ENCODE results near the gene HOXD8.

Gene HOXD8

GRCh38 chr2:176156301-176156806, 26.8 kb downstream of the HOXD8 start:
- Histone ChIP-seq H3K36me3 (ENCODE audit: control insufficient read depth, insufficient read depth, low read length, severe bottlenecking) (peaks cover 17% of the 10 kb centered on the region), H3K9ac (ENCODE audit: low read length) (no peak overlapping the region), H3K4me1 (ENCODE audit: control insufficient read depth, insufficient read depth, low read length) (no peaks in the 10 kb centered on the region), H3K4me3 (ENCODE audit: low read length) (peak overlapping the region; percentile 74), H3K9me3 (ENCODE audit: control insufficient read depth, low read length) (no peaks in the 10 kb centered on the region), H3K27me3 (replicated peaks; ENCODE audit: control insufficient read depth, insufficient read depth, low read length) (no peaks in the 10 kb centered on the region)
- DNase-seq (ENCODE audit: low read depth) = no peak

- H3K36me3 ChIP-seq (ENCODE audit: control insufficient read depth, insufficient read depth, low read length, severe bottlenecking) = peaks cover 17% of the 10 kb centered on the region
- H3K27me3 ChIP-seq (replicated peaks; ENCODE audit: control insufficient read depth, insufficient read depth, low read length) = no peaks in the 10 kb centered on the region
- no peaks in the 10 kb centered on the region for H3K9me3 ChIP-seq (ENCODE audit: control insufficient read depth, low read length)
- H3K9ac ChIP-seq (ENCODE audit: low read length) = peak within 1 kb of the TSS; percentile 58
- no peak for DNase-seq (ENCODE audit: low read depth)
- H3K4me3 ChIP-seq (ENCODE audit: low read length) = peak within 1 kb of the TSS; percentile 74
- H3K4me1 ChIP-seq (ENCODE audit: control insufficient read depth, insufficient read depth, low read length) = peaks cover 3% of the 10 kb centered on the region
Measured at GRCh38 chr2:176156807-176157498, 27.4 kb downstream of the HOXD8 start, which contains the start of gene HOXD3. Gene HOXD3, plus strand, starts transcription at chr2:176157307. Its CDS starts 11,808 bp downstream, at chr2:176169115.

- DNase-seq (ENCODE audit: low read depth) = no peak
- H3K4me3 ChIP-seq (ENCODE audit: low read length) = peak overlapping the region; percentile 74
- H3K9ac ChIP-seq (ENCODE audit: low read length) = peak overlapping the region; percentile 58
- H3K9me3 ChIP-seq (ENCODE audit: control insufficient read depth, low read length) = no peaks in the 10 kb centered on the region
- no peaks in the 10 kb centered on the region for H3K27me3 ChIP-seq (replicated peaks; ENCODE audit: control insufficient read depth, insufficient read depth, low read length)
- H3K4me1 ChIP-seq (ENCODE audit: control insufficient read depth, insufficient read depth, low read length) = peaks cover 9% of the 10 kb centered on the region
- peaks cover 17% of the 10 kb centered on the region for H3K36me3 ChIP-seq (ENCODE audit: control insufficient read depth, insufficient read depth, low read length, severe bottlenecking)
Measured at GRCh38 chr2:176157499-176158185, 28.1 kb downstream of the HOXD8 start.

- Histone ChIP-seq H3K4me1 (ENCODE audit: control insufficient read depth, insufficient read depth, low read length) (peaks cover 9% of the 10 kb centered on the region), H3K9ac (ENCODE audit: low read length) (no peak overlapping the region), H3K27me3 (replicated peaks; ENCODE audit: control insufficient read depth, insufficient read depth, low read length) (no peaks in the 10 kb centered on the region), H3K9me3 (ENCODE audit: control insufficient read depth, low read length) (no peaks in the 10 kb centered on the region), H3K36me3 (ENCODE audit: control insufficient read depth, insufficient read depth, low read length, severe bottlenecking) (peaks cover 14% of the 10 kb centered on the region), H3K4me3 (ENCODE audit: low read length) (no peak overlapping the region)
- no peak for DNase-seq (ENCODE audit: low read depth)
Measured at GRCh38 chr2:176158186-176158591, 28.7 kb downstream of the HOXD8 start.

GRCh38 chr2:176158855-176159662, 29.6 kb downstream of the HOXD8 start:
- H3K4me3 ChIP-seq (ENCODE audit: low read length) = no peak overlapping the region
- no peaks in the 10 kb centered on the region for H3K9me3 ChIP-seq (ENCODE audit: control insufficient read depth, low read length)
- H3K4me1 ChIP-seq (ENCODE audit: control insufficient read depth, insufficient read depth, low read length) = peaks cover 9% of the 10 kb centered on the region
- no peak overlapping the region for H3K9ac ChIP-seq (ENCODE audit: low read length)
- no peaks in the 10 kb centered on the region for H3K27me3 ChIP-seq (replicated peaks; ENCODE audit: control insufficient read depth, insufficient read depth, low read length)
- H3K36me3 ChIP-seq (ENCODE audit: control insufficient read depth, insufficient read depth, low read length, severe bottlenecking) = peaks cover 7% of the 10 kb centered on the region
- DNase-seq (ENCODE audit: low read depth) = no peak

GRCh38 chr2:176159663-176160250, 30.3 kb downstream of the HOXD8 start:
- peak overlapping the region; percentile 51 for H3K9ac ChIP-seq (ENCODE audit: low read length)
- DNase-seq (ENCODE audit: low read depth) = no peak
- no peaks in the 10 kb centered on the region for H3K27me3 ChIP-seq (replicated peaks; ENCODE audit: control insufficient read depth, insufficient read depth, low read length)
- H3K4me3 ChIP-seq (ENCODE audit: low read length) = peak overlapping the region; percentile 44
- H3K4me1 ChIP-seq (ENCODE audit: control insufficient read depth, insufficient read depth, low read length) = peaks cover 9% of the 10 kb centered on the region
- H3K9me3 ChIP-seq (ENCODE audit: control insufficient read depth, low read length) = no peaks in the 10 kb centered on the region
- H3K36me3 ChIP-seq (ENCODE audit: control insufficient read depth, insufficient read depth, low read length, severe bottlenecking) = peaks cover 7% of the 10 kb centered on the region

GRCh38 chr2:176160251-176160985, 30.9 kb downstream of the HOXD8 start:
- Histone ChIP-seq H3K9me3 (ENCODE audit: control insufficient read depth, low read length) (no peaks in the 10 kb centered on the region), H3K4me3 (ENCODE audit: low read length) (peak overlapping the region; percentile 44), H3K27me3 (replicated peaks; ENCODE audit: control insufficient read depth, insufficient read depth, low read length) (no peaks in the 10 kb centered on the region), H3K9ac (ENCODE audit: low read length) (peak overlapping the region; percentile 51), H3K36me3 (ENCODE audit: control insufficient read depth, insufficient read depth, low read length, severe bottlenecking) (peaks cover 1% of the 10 kb centered on the region), H3K4me1 (ENCODE audit: control insufficient read depth, insufficient read depth, low read length) (peaks cover 9% of the 10 kb centered on the region)
- DNase-seq (ENCODE audit: low read depth) = no peak

- Histone ChIP-seq H3K9me3 (ENCODE audit: control insufficient read depth, low read length) (no peaks in the 10 kb centered on the region), H3K4me1 (ENCODE audit: control insufficient read depth, insufficient read depth, low read length) (peaks cover 9% of the 10 kb centered on the region), H3K36me3 (ENCODE audit: control insufficient read depth, insufficient read depth, low read length, severe bottlenecking) (no peaks in the 10 kb centered on the region), H3K9ac (ENCODE audit: low read length) (peak overlapping the region; percentile 42), H3K4me3 (ENCODE audit: low read length) (peak overlapping the region; percentile 72), H3K27me3 (replicated peaks; ENCODE audit: control insufficient read depth, insufficient read depth, low read length) (no peaks in the 10 kb centered on the region)
- no peak for DNase-seq (ENCODE audit: low read depth)
Measured at GRCh38 chr2:176160986-176161824, 31.7 kb downstream of the HOXD8 start.

GRCh38 chr2:176161825-176162626, 32.5 kb downstream of the HOXD8 start:
- Histone ChIP-seq H3K36me3 (ENCODE audit: control insufficient read depth, insufficient read depth, low read length, severe bottlenecking) (no peaks in the 10 kb centered on the region), H3K4me3 (ENCODE audit: low read length) (peak overlapping the region; percentile 72), H3K27me3 (replicated peaks; ENCODE audit: control insufficient read depth, insufficient read depth, low read length) (no peaks in the 10 kb centered on the region), H3K9me3 (ENCODE audit: control insufficient read depth, low read length) (no peaks in the 10 kb centered on the region), H3K9ac (ENCODE audit: low read length) (peak overlapping the region; percentile 48), H3K4me1 (ENCODE audit: control insufficient read depth, insufficient read depth, low read length) (peaks cover 9% of the 10 kb centered on the region)
- DNase-seq (ENCODE audit: low read depth) = peak; percentile 70

Data from adipocyte (in vitro differentiated cells).